HG02973 (cell line): ENCODE results near the gene ZIC1.

Experiments
- ATAC-seq: cut with Tn5 transposase; IDR thresholded peaks from one replicate; pipeline ENCODE4 v1.9.1; 2021; ENCODE audit warnings: moderate library complexity; ENCODE audit not compliant: unreplicated experiment

ZIC1 gene

GRCh38 chr3:147408188-147409100 lies 721 bp upstream of the ZIC1 start:
- no peak for ATAC-seq

DNA sequence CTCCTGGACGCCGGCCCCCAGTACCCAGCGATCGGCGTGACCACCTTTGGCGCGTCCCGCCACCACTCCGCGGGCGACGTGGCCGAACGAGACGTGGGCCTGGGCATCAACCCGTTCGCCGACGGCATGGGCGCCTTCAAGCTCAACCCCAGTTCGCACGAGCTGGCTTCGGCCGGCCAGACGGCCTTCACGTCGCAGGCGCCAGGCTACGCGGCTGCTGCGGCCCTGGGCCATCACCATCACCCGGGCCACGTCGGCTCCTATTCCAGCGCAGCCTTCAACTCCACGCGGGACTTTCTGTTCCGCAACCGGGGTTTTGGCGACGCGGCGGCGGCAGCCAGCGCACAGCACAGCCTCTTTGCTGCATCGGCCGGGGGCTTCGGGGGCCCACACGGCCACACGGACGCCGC lies 956 bp downstream of the ZIC1 start:
- no peak for ATAC-seq

- ATAC-seq = no peak
These were observed 1.5 kb downstream of the ZIC1 start for GRCh38 chr3:147410526-147411237.

GRCh38 chr3:147411238-147411814 lies 2.2 kb downstream of the ZIC1 start:
- no peak for ATAC-seq

- ATAC-seq = no peak
These were observed 2.7 kb downstream of the ZIC1 start for GRCh38 chr3:147411815-147412241.

DNA sequence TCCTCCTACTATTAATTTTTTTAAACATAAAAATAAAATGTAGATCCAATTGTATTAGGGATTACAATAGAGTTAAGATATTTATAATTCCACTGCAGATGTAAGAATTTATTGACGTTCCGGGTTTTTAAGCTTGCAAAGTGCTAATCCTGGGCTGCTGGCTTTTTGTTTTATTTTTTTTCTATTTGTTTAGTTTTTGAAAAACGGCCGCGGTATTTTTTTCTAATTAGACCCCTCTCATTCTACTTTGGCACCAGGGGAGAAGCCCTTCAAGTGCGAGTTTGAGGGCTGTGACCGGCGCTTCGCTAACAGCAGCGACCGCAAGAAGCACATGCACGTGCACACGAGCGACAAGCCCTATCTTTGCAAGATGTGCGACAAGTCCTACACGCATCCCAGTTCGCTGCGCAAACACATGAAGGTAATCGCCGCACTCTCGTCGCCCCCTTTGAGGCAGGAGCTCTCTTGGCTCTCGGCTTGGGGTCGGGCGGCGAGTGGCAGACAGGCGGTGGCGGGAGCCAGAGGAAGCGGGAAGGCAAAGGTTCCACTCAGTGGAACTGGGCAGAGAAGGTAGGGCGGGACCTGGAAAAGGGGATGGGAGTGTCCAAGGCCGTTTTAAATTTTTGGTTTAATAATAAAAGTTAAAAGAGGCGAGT lies 3.2 kb downstream of the ZIC1 start:
- ATAC-seq = no peak

GRCh38 chr3:147412917-147413685 lies 3.9 kb downstream of the ZIC1 start:
- no peak for ATAC-seq

DNA sequence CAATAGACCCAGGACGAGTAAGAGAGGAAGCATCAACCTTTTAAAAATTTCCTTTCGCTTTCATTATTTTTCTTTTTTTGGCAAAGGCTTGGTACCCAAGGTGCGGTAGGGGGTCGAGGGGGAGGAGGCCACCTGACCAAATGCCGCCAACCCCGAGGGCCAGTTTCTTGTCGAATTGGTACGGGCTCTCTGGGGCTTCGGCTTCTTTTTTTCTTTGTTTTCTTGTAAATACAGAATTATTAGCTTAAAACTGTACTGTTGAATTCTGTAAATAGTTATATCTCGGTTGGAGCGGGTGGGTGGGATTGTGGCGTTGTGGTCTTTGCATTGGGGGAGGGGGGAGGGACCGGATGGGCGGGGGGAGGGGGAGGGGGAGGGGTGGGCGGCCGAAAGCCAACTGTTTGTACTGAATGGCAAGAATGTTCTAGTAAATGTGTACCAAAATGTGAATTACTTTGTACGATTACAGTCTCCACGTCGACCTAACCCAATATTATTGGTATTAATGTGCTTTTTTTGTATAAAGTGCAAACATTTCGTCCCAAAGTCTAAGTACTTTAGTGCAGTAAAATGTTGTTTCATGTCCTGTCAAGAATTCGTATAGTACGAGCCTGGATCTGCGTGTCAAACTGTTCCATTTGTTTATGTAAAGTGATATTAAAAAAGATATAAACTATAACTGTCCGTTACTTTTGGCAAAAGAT lies 4.7 kb downstream of the ZIC1 start:
- no peak for ATAC-seq

DNA sequence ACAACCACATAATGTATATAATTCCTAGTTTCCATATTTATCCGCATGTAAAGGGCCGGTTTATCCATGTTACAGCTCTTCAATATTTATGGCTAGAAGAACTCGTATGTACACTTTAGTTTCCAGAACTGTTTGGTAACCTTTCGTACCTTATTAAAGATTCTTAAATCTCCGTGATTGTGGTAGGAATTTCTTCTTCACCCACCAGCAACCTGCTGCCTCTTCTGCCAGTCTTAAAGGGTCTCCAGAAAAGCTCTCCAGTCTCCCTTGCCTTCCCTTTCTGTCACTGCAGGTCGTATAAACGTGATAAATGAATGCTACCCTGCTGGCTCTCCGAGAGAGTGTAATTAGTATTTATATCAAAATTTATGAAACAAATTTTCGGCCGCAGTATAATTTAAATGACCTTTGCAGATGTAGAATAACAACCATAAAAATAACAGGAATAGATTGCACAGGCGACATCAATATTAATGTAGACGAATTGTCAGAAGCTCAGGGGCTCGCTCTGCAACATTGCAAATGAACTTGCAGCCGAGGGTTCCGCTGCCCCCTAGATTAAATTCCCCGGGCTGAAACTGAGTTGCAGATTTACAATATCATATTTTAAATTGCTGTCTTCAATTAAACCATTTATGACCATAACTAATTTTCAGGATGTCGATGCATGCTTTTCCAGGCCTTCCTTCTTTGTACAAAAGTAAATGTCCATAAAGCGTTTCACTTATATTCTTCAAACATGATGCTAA lies 5.4 kb downstream of the ZIC1 start:
- no peak for ATAC-seq

DNA sequence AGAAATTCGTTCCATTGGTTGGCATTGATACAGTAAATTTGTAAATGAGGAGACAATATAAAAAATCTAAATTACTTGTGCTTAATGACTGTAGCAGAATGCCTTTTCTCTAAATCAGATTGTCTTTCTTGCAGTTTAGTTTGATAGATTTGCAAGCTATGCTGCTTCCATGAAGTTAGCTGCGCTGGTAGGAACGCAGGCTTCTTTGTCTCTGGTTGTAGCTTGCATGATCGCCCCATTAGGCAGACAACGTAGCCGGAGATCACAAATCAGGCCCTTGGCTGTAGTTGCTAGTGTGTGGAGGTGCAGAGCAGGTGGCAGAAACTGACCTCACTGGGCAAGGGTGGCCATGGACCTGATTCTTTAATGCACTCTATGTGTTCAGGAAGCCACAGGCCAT lies 6.1 kb downstream of the ZIC1 start:
- ATAC-seq = no peak

- no peak for ATAC-seq
These were observed 6.7 kb downstream of the ZIC1 start for GRCh38 chr3:147415874-147416273.

DNA sequence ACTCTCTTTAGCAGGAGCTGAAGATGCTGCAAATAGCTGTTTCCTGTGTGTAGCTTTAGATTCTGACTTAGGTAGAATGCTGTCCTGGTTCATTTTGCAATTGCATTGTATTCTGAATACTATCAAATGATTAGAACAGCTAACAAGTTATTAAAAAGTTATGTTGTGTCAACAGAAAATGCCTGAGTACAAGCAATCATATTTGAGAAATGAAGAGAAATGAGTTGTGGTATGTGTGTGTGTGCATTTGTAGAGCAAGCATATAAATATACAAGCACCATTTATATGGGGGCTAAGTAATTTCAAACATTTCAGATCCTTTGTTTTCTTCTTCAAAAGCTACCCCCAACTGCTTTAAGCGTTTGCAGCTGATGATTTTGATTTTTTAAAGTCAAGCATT lies 7.8 kb downstream of the ZIC1 start:
- ATAC-seq = no peak

- no peak for ATAC-seq
These were observed 8.6 kb downstream of the ZIC1 start for GRCh38 chr3:147417551-147418295.

DNA sequence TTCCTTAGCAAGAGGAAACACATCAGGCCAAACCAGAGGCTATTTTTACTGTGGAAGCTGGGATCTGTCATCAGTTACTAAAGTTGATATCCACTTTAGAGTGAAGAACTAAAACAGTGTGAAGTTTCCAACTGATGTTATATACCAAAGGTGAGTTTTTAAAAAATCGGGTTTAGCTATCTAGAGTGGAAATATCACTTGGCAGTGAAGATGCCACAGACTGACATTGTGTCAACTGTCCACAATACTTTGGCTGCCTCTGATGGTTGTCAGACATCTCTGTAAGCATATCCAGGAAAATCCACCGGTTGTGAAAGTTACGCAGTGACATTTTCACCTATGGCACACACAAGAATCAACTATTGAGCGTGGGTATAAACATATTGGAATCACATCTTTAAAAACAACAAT lies 9.2 kb downstream of the ZIC1 start:
- no peak for ATAC-seq

DNA sequence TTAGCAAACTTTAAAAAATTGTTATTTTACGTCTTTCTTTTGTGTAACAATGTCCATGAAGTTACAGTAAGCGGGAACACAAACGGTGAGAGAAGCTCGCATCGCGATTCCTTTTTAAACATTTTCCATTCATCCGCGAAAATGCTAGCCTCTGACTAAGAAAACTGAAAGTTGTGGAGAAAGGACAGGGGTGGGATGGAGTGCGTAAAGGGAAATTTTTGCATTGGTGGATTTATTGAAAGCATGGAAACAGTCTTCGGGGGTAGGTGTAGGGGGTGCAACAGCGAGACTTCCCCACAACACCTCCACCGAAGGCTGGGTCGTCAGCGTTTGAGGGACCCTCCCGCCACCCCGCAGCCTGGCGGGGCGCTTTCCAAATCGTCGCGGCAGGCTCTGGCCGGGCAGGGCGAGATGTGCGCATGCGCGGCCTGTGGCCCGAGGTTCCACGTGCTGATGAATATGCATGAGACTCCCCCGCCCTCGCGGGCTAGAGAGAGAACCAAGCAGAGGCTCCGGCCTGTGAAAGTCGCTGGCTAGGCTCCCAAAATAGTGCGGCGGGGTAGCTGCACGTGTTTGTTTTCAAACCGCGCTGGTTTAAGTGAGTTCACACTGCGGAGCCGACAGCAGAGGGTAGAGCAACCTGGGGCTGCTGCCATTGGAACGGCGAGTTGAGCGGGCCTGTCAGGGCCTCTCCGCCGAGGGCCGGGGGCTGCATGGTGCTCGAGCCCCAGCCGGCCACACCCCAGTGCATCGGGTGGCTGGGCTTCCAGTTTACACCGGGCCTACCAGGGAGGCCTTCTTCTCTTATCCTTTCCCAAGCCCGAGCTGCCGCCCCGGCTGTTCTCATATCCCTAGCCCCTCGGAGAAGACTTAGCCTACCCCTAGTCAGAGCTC lies 9.9 kb downstream of the ZIC1 start:
- ATAC-seq = no peak

DNA sequence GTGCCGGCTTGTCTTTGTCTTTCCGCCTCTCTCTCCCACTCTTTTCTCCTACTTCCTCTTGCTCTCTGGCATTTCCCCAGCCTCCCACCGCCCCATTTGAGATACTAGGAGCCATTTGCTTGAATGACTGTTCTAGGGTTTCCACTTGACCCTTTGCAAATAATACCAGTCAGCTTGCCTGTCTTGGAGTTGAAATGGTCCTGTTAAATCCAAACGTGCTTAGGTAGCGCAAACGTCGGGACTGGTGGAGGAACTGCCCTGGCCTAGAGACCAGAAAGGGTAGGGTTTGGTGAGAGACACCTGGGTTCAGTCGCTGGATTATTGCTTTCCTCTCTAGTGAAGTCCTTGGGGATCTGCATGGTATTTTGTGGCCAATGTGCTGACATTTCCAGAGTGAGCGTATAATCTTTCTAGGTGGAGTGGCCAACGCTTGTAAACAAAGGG lies 10.6 kb downstream of the ZIC1 start:
- no peak for ATAC-seq

- ATAC-seq = no peak
These were observed 11.4 kb downstream of the ZIC1 start for GRCh38 chr3:147420353-147421183.
